ENCODE measurements around the gene PAQR9. TPM values are rescaled to one million over a fixed set of nuclear protein-coding genes. Genes with fewer than 3 reads are reported as not detected.

Gene PAQR9
- total RNA-seq, 4 donors from 2014 or later, result not detected

GRCh38 chr3:142914286-142914811 is 49.1 kb downstream of the PAQR9 start:
- Histone ChIP-seq H3K9me3 (no peaks in the 10 kb centered on the region), H3K36me3 (no peaks in the 10 kb centered on the region), H3K27ac (no peak overlapping the region), H3K4me1 (no peaks in the 10 kb centered on the region), H3K4me3 (replicated peaks in 1 of 3) (no peak overlapping the region), H3K27me3 (no peaks in the 10 kb centered on the region)
- TF ChIP-seq CTCF (IDR thresholded peaks at IDR 0.05) (no peak), POLR2A (IDR thresholded peaks at IDR 0.05) (no peak)
- intact Hi-C loops (cut with DNase I), result no loop called here
- WGBS, 2 donors, result 53 to 54% methylated on average over 3 of the region's 3 CpGs
- DNase-seq, result no peak

GRCh38 chr3:142913432-142913831 is 50.0 kb downstream of the PAQR9 start:
- H3K27me3 ChIP-seq, result no peaks in the 10 kb centered on the region
- H3K27ac ChIP-seq, result no peak overlapping the region

GRCh38 chr3:142912402-142913172 is 50.9 kb downstream of the PAQR9 start:
- H3K9me3 ChIP-seq, result no peaks in the 10 kb centered on the region
- intact Hi-C loops (cut with DNase I), result no loop called here
- no peak for DNase-seq
- no peak overlapping the region for H3K4me3 ChIP-seq (replicated peaks in 1 of 3)
- no peaks in the 10 kb centered on the region for H3K27me3 ChIP-seq
- no peak overlapping the region for H3K27ac ChIP-seq
- no peaks in the 10 kb centered on the region for H3K4me1 ChIP-seq
- 63 to 74% methylated on average over 6 of the region's 6 CpGs for WGBS, 2 donors
- TF ChIP-seq CTCF (IDR thresholded peaks at IDR 0.05), result no peak
- TF ChIP-seq POLR2A (IDR thresholded peaks at IDR 0.05), result no peak
- H3K36me3 ChIP-seq, result no peaks in the 10 kb centered on the region

More at GRCh38 chr3:142913432-142913831, 50.0 kb downstream of the PAQR9 start:
- Histone ChIP-seq H3K4me3 (replicated peaks in 1 of 3) (no peak overlapping the region), H3K4me1 (no peaks in the 10 kb centered on the region), H3K9me3 (no peaks in the 10 kb centered on the region), H3K36me3 (no peaks in the 10 kb centered on the region)
- no peak for TF ChIP-seq POLR2A (IDR thresholded peaks at IDR 0.05)
- TF ChIP-seq CTCF (IDR thresholded peaks at IDR 0.05), result no peak
- DNase-seq, result no peak
- intact Hi-C loops (cut with DNase I), result no loop called here
- 76 to 83% methylated on average over 1 of the region's 1 CpG for WGBS, 2 donors

Small RNA genes lying within 50 kb of the gene (small RNA-seq; reads per million reads assigned to genes)
- not detected for gene AC021074.2

Other genes with a start within 250 kb of the PAQR9 start
- gene TRPC1, start 239.6 kb downstream of the PAQR9 start, total RNA-seq, result 10 to 100 TPM; 18.2 to 22.5 (median 20.4) TPM
- 10 to 100 TPM in 2 of 4 donors, 1 to 10 TPM in 2; 3.1 to 37.8 (median 14.5) TPM for gene PCOLCE2, start 74.6 kb downstream of the PAQR9 start, total RNA-seq
- 100 to 1,000 TPM in 2 of 4 donors, 10 to 100 TPM in 2; 87.8 to 144 (median 102) TPM for gene U2SURP, start 37.9 kb upstream of the PAQR9 start, total RNA-seq
- gene CHST2, start 156.1 kb upstream of the PAQR9 start, total RNA-seq, result 10 to 100 TPM in 3 of 4 donors, 1 to 10 TPM in 1; 8.5 to 14.0 (median 12.2) TPM

Measured in thyroid gland (tissue), 4 donors.